GM12878 (cell line): ENCODE measurements around the gene RSL24D1. TPM values are rescaled to one million over a fixed set of nuclear protein-coding genes. Genes with fewer than 3 reads are reported as not detected.

Experiments used
- ATAC-seq: fragments of 200-7000 bp; cut with Tn5 transposase; 3 replicates; pipeline ENCODE4 v1.9.1; 2020; ENCODE audit warnings: mild to moderate bottlenecking, moderate library complexity
- BruUV-seq: library from RNA; stranded (reverse); fragments of 400-500 nt; replicated peaks from 2 replicates; lab custom pipeline; 2021; lab: Mats Ljungman, UMichigan
- CTCF ChIA-PET: fragments of 300-600 bp; sonication (Branson Sonifier 250); formaldehyde crosslinking; extraction: SDS; loops from one replicate; lab custom pipeline; 2021; ENCODE audit warnings: inconsistent platforms; lab: Yijun Ruan, JAX
- POLR2A ChIA-PET: fragments of 350-600 bp; formaldehyde crosslinking; extraction: SDS; loops from one replicate; lab custom pipeline; 2021; ENCODE audit warnings: inconsistent platforms; lab: Charles Lee
- RAD21 ChIA-PET: fragments of 300-600 bp; sonication (Branson Sonifier 250); formaldehyde crosslinking; loops from one replicate; lab custom pipeline; 2023; ENCODE audit warnings: antibody characterized with exemption; ENCODE audit not compliant: unreplicated experiment; lab: Charles Lee
- SMC1A ChIA-PET: fragments of 300-600 bp; sonication (Branson Sonifier 250); formaldehyde crosslinking; loops from one replicate; lab custom pipeline; 2023; ENCODE audit not compliant: unreplicated experiment, uncharacterized antibody; lab: Charles Lee
- DNase-seq: peaks from one replicate; pipeline ENCODE4 v3.0.0-alpha.2; 2011; ENCODE audit warnings: low read depth, low spot score
- FAIRE-seq: peaks from 3 replicates; lab custom pipeline; 2011; peaks lifted over from hg19 to GRCh38; lab: Jason Lieb, UNC
- H2AFZ ChIP-seq: 2 replicates; pipeline ENCODE4 v1.6.0; 2011; ENCODE audit warnings: low read depth, low read length, control low read depth; ENCODE audit not compliant: control insufficient read depth
- H3K27ac ChIP-seq: 2 replicates; pipeline ENCODE4 v1.5.1; 2011; ENCODE audit warnings: control low read depth; ENCODE audit not compliant: control insufficient read depth, insufficient read depth
- H3K27me3 ChIP-seq, 2 experiments: replicated peaks in 1 of 2; 2 replicates each; pipeline versions ENCODE4 v1.6.0 to v1.6.1; 2011; ENCODE audit warnings: low read length in 1 of 2; ENCODE audit not compliant: control insufficient read depth in 2 of 2, insufficient read depth in 2 of 2
- H3K36me3 ChIP-seq, 2 experiments: 2 replicates each; pipeline ENCODE4 v1.5.1; 2011; ENCODE audit warnings: low read length in 1 of 2; ENCODE audit not compliant: control insufficient read depth in 2 of 2, insufficient read depth in 2 of 2
- H3K4me1 ChIP-seq: 2 replicates; pipeline ENCODE4 v1.6.1; 2011; ENCODE audit warnings: mild to moderate bottlenecking, low read length, moderate library complexity, mixed read lengths; ENCODE audit not compliant: control insufficient read depth, insufficient read depth
- H3K4me2 ChIP-seq: 2 replicates; pipeline ENCODE4 v1.6.0; 2011; ENCODE audit warnings: control low read depth; ENCODE audit not compliant: control insufficient read depth, insufficient read depth
- H3K4me3 ChIP-seq: fragments of 200-600 bp; sonication (generic); 2 replicates; pipeline ENCODE4 v1.5.1; 2016
- H3K79me2 ChIP-seq: 2 replicates; pipeline ENCODE4 v1.6.0; 2011; ENCODE audit warnings: low read length; ENCODE audit not compliant: control insufficient read depth, insufficient read depth
- H3K9ac ChIP-seq: 2 replicates; pipeline ENCODE4 v1.8.0; 2011; ENCODE audit warnings: low read length, control low read depth, mixed read lengths; ENCODE audit not compliant: control insufficient read depth, insufficient read depth
- H3K9me3 ChIP-seq: replicated peaks from 3 replicates; pipeline ENCODE4 v1.5.1; 2011; ENCODE audit warnings: mild to moderate bottlenecking, low read length; ENCODE audit not compliant: control insufficient read depth, insufficient read depth
- H4K20me1 ChIP-seq: 2 replicates; pipeline ENCODE4 v1.6.0; 2011; ENCODE audit not compliant: control insufficient read depth, insufficient read depth
- BHLHE40 ChIP-seq, 2 experiments: fragments of 450-650 bp in 1 of 2; IDR thresholded peaks; 2 replicates each; pipeline ENCODE4 v1.6.1; 2011 to 2017; ENCODE audit warnings: low read depth in 2 of 2, borderline replicate concordance in 1 of 2, improper control_type of control experiment in 1 of 2, low read length in 1 of 2, mild to moderate bottlenecking in 1 of 2
- CREB1 ChIP-seq: IDR thresholded peaks from 2 replicates; pipeline ENCODE4 v1.6.1; 2012; ENCODE audit warnings: low read depth, mild to moderate bottlenecking, inconsistent platforms
- IRF3 ChIP-seq: fragments of 450-650 bp; IDR thresholded peaks from 2 replicates; pipeline ENCODE4 v1.6.1; 2014; ENCODE audit warnings: mild to moderate bottlenecking
- KAT2A ChIP-seq: conservative IDR thresholded peaks from 2 replicates; pipeline ENCODE4 v1.6.1; 2011; ENCODE audit warnings: low read depth, low read length; ENCODE audit not compliant: control insufficient read depth
- PKNOX1 ChIP-seq: fragments of 450-650 bp; IDR thresholded peaks from 2 replicates; pipeline ENCODE4 v1.6.1; 2016; ENCODE audit warnings: mild to moderate bottlenecking
- SIN3A ChIP-seq: IDR thresholded peaks from 2 replicates; pipeline ENCODE4 v1.6.1; 2012; ENCODE audit warnings: low read depth, low read length, improper control_type of control experiment
- SRF ChIP-seq, 2 experiments: IDR thresholded peaks; 2 replicates each; pipeline ENCODE4 v1.6.1; 2011; ENCODE audit warnings: low read depth in 2 of 2, low read length in 2 of 2, mild to moderate bottlenecking in 1 of 2, moderate library complexity in 1 of 2
- YBX1 ChIP-seq: fragments of 450-650 bp; IDR thresholded peaks from 2 replicates; pipeline ENCODE4 v1.6.1; 2016; ENCODE audit warnings: antibody characterized with exemption
- ZNF592 ChIP-seq: fragments of 450-650 bp; IDR thresholded peaks from 2 replicates; pipeline ENCODE4 v1.6.1; 2017; ENCODE audit warnings: mild to moderate bottlenecking, moderate library complexity
- WGBS: methylation state at CpG from one replicate; pipeline ENCODE4 v1.1.6; 2016; ENCODE audit warnings: low lambda C conversion rate; ENCODE audit not compliant: insufficient replicate concordance, insufficient coverage; ENCODE audit errors: missing lambda C conversion rate; 5-methylcytosine and 5-hydroxymethylcytosine counted together
- in situ Hi-C: fragments of 300-500 bp; cut with MboI; formaldehyde crosslinking; loops from 9 replicates; pipeline ENCODE4 v1.14.3; 2018; ENCODE audit warnings: mixed read lengths
- intact Hi-C: fragments of 100-400 bp; cut with micrococcal nuclease; formaldehyde crosslinking; loops from one replicate; pipeline ENCODE4 v1.14.2; 2022; ENCODE audit not compliant: unreplicated experiment
- polyA plus RNA-seq, 11 experiments: library from polyadenylated mRNA; depleted of rRNA in 4 of 11; unstranded in 6 of 11; stranded (reverse) in 5 of 11; fragments of >200 nt; fragmentation: Nextera tagmentation in 4 of 11; fragmentation: Illumina TruSeq in 1 of 11; extraction: Ambion mirVana in 4 of 11; extraction: Trizol in 1 of 11; gene quantifications; 1 replicate in 1 of 11; 2 replicates in 10 of 11; pipeline versions ENCODE4 v1.2.1 to v1.2.3, GENCODE V29; 2011 to 2016; ENCODE audit warnings: inconsistent platforms in 2 of 11, missing spikeins in 2 of 11, low read depth in 1 of 11
- total RNA-seq, 4 experiments: library from RNA; depleted of rRNA in 3 of 4; stranded (reverse); fragments of >200 nt in 3 of 4; fragmentation: Illumina TruSeq in 1 of 4; extraction: Trizol in 1 of 4; gene quantifications; 2 replicates each; pipeline versions ENCODE4 v1.2.1 to v1.2.3, GENCODE V29; 2013 to 2021

RSL24D1 gene
- total and polyA plus RNA-seq, 10 of the 15 experiments (the other 5 are each of a cell fraction or from before 2014, with no cell fraction given), result 94.9 to 249 (median 121) TPM

- TF ChIP-seq ZNF592 (no peak), CREB1 (no peak), PKNOX1 (no peak), YBX1 (no peak), SIN3A (no peak), BHLHE40 (IDR thresholded peaks at IDR 0.05; ENCODE audit: borderline replicate concordance in 1 of 2, low read depth in 2 of 2, low read length in 1 of 2) (no peak), SRF (IDR thresholded peaks at IDR 0.05; ENCODE audit: low read depth in 2 of 2, low read length in 2 of 2) (no peak)
- TF ChIP-seq, all 136 proteins: peak for 0
Measured at GRCh38 chr15:55202206-55202605, 5.5 kb upstream of the RSL24D1 start (continued).

GRCh38 chr15:55198706-55199105 is 2.0 kb upstream of the RSL24D1 start:
- Histone ChIP-seq H3K4me2 (no peak overlapping the region), H3K27ac (no peak overlapping the region), H3K9ac (no peak overlapping the region), H3K79me2 (peaks cover 33% of the 10 kb centered on the region), H3K9me3 (no peaks in the 10 kb centered on the region; the same call in 2 of the 3 replicates), H3K4me1 (peaks cover 2% of the 10 kb centered on the region; the same call in 1 of the 2 replicates), H4K20me1 (no peaks in the 10 kb centered on the region), H3K36me3 (0 out of 4 replicates have a peak, but pooled peaks cover 0 to 4% of the 10 kb centered on the region in 2 experiments), H2AFZ (no peak overlapping the region), H3K27me3 (no peaks in the 10 kb centered on the region), H3K4me3 (no peak overlapping the region)
- 90% methylated on average over 3 of the region's 3 CpGs for WGBS
- POLR2A ChIA-PET, result no interaction called here
- BruUV-seq, result no TSS peak
- CTCF ChIA-PET, result interaction anchor here (2.6 kb wide), 1 partner anchor 1236 kb away, joined by 12 read pairs; no protein-coding TSS in a partner anchor
- RAD21 ChIA-PET, result interaction anchor here (1.9 kb wide), 1 partner anchor 92 kb away, joined by 6 read pairs; no protein-coding TSS in a partner anchor
- in situ Hi-C loops, result no loop called here
- intact Hi-C loops, result loop anchor here (10.0 kb wide), 1 partner anchor 206 kb away; the partner anchor contains the start of genes CCPG1 and PIERCE2
- DNase-seq, result no peak
- SMC1A ChIA-PET, result interaction anchor here (1.0 to 1.4 kb wide), 2 partner anchors 9 to 1235 kb away, joined by 3 to 8 read pairs; no protein-coding TSS in a partner anchor
- ATAC-seq, result no peak
- TF ChIP-seq IRF3 (no peak), KAT2A (no peak)
- no peak for FAIRE-seq
